GM12892 (cell line): ENCODE data around the gene NECTIN4.

ENCODE experiments used
- POLR2A ChIP-seq: IDR thresholded peaks from 2 replicates; pipeline ENCODE4 v1.6.1; 2011; ENCODE audit warnings: low read depth, low read length, control low read depth
- POLR2AphosphoS5 ChIP-seq: IDR thresholded peaks from 2 replicates; pipeline ENCODE4 v1.6.1; 2011; ENCODE audit warnings: low read depth, low read length, control low read depth
- TAF1 ChIP-seq: IDR thresholded peaks from 2 replicates; pipeline ENCODE4 v1.6.1; 2011; ENCODE audit warnings: low read depth, mild to moderate bottlenecking, control low read depth, low read length, borderline replicate concordance

DNA sequence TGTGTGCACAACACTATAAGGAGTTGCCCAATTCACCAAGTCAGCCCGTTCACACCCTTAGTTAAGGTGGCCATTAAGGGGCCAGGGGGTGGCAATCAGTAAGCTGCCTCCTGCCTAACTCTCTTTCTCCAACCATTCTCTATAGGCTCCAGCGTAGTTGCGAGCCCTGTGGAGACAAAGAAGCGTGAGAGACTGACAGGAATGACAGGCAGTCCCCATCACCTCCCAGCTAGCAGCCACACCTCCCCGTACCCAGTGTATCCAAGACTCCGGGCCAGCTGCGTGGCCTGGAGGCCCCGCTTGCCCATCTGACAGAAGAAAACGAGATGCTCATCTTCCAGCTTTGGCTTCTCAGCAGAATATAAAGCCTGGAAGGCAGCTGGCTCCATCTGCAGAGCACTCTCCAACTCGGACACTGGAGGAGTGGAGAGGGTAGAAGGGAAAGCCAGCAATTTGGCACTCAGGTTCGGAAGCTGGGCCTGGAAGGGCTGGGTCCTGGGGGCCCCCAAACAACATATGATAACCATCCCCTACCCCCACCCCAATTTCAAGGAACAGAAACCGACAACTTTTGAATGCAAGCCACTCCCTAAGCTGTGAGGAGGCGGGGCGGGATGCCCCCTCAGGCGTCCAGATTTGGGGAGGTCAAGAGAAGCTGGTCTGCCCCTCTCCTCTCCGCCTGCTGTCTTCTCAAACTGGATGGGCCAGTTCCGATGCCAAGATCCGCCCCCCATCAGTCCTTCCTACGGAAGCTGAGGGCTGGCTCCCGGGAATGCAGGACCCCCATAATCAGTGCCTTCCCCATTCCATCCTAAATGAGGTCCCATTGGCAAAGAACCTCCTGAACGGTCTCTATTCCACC is 51.5 kb downstream of the NECTIN4 start:
- TF ChIP-seq POLR2A (no peak), POLR2AphosphoS5 (no peak), TAF1 (no peak)
